ENCODE results near the gene RAD52. TPM values are rescaled to one million over a fixed set of nuclear protein-coding genes. Genes with fewer than 3 reads are reported as not detected.

Gene RAD52
- total RNA-seq, 1 experiment from 2014 or later: 27.9 TPM

DNA sequence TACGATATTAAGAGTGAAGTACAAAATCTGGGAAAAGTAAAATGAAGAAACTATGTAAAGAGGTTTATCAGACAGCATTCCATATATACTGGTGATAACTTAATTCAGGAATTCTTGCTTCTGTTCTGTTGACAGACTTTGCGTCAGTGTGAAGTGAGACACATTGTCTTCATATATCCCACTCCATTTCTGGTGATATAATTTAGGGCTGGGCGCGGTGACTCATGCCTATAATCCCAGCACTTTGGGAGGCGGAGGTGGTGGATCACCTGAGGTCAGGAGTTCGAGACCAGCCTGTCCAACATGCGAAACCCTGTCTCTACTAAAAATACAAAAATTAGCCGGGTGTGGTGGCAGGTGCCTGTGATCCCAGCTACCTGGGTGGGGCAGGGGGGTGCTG, 20.3 kb upstream of the RAD52 start:
- ChIA-PET POLR2A (no interaction called here), CTCF (no interaction called here)
- BruUV-seq (replicated peaks): no TSS peak
- no peak overlapping the region for H3K4me3 Mint-ChIP-seq (ENCODE audit: unreplicated experiment)
- no peaks in the 10 kb centered on the region for H3K36me3 Mint-ChIP-seq (ENCODE audit: insufficient read depth, unreplicated experiment)
- H3K27ac Mint-ChIP-seq (ENCODE audit: low read depth, unreplicated experiment): no peak overlapping the region
- no peaks in the 10 kb centered on the region for H3K9me3 Mint-ChIP-seq (ENCODE audit: unreplicated experiment)
- intact Hi-C loops (cut with micrococcal nuclease): no loop called here
- no peak for DNase-seq (ENCODE audit: unreplicated experiment)
- no peaks in the 10 kb centered on the region for H3K4me1 Mint-ChIP-seq (ENCODE audit: insufficient read depth, unreplicated experiment)
- H3K27me3 Mint-ChIP-seq (ENCODE audit: insufficient read depth, unreplicated experiment): no peaks in the 10 kb centered on the region
- TF ChIP-seq, protein P1, sequence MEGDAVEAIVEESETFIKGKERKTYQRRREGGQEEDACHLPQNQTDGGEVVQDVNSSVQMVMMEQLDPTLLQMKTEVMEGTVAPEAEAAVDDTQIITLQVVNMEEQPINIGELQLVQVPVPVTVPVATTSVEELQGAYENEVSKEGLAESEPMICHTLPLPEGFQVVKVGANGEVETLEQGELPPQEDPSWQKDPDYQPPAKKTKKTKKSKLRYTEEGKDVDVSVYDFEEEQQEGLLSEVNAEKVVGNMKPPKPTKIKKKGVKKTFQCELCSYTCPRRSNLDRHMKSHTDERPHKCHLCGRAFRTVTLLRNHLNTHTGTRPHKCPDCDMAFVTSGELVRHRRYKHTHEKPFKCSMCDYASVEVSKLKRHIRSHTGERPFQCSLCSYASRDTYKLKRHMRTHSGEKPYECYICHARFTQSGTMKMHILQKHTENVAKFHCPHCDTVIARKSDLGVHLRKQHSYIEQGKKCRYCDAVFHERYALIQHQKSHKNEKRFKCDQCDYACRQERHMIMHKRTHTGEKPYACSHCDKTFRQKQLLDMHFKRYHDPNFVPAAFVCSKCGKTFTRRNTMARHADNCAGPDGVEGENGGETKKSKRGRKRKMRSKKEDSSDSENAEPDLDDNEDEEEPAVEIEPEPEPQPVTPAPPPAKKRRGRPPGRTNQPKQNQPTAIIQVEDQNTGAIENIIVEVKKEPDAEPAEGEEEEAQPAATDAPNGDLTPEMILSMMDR (IDR thresholded peaks at IDR 0.05; ENCODE audit: unreplicated experiment): no peak

DNA sequence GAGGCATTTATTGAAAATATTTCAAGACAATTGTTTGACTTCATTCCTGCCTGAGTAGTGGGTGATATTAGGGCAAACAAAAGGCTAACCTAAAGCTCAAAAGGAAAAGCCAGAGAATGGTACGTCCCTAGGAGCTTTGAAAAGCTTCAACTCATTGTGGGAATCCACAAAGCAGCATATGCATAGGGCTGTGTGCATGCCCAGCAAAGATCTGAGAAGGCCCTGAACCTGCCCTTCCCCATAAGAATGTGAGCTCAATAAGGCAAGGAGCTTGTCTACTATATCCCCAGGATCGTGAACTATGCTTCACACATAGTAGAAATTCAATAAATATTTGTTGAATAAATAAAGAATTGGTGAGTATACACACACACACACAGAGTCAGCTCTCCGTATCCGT, 19.1 kb upstream of the RAD52 start:
- POLR2A ChIA-PET: interaction anchor here (0.6 to 1.2 kb wide), 2 partner anchors 11 to 31 kb away, joined by 3 read pairs; no protein-coding TSS in a partner anchor
- Mint-ChIP-seq H3K27me3 (ENCODE audit: insufficient read depth, unreplicated experiment) (no peaks in the 10 kb centered on the region), H3K4me3 (ENCODE audit: unreplicated experiment) (no peak overlapping the region)

DNA sequence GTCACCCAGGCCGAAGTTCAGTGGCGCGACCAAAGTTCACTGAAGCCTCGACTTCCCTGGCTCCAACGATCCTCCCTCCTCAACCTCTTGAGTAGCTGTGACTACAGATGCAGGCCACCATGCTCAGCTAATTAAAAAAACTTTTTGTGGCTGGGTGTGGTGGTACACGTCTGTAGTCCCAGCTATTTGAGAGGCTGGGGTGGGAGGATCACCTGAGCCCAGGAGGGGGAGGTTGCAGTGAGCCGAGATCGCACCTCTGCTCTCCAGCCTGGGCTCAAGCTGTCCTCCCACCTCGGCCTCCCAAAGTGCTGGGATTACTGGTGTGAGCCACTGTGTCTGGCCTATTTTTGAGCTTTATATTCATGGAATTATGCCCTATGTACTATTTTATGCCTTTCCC, 18.1 kb upstream of the RAD52 start:
- TF ChIP-seq, protein P1 (IDR thresholded peaks at IDR 0.05; ENCODE audit: unreplicated experiment): no peak
- no TSS peak for BruUV-seq (replicated peaks)
- H3K9me3 Mint-ChIP-seq (ENCODE audit: unreplicated experiment): no peaks in the 10 kb centered on the region
- no peaks in the 10 kb centered on the region for H3K27me3 Mint-ChIP-seq (ENCODE audit: insufficient read depth, unreplicated experiment)
- DNase-seq (ENCODE audit: unreplicated experiment): no peak
- no peak overlapping the region for H3K4me3 Mint-ChIP-seq (ENCODE audit: unreplicated experiment)
- ChIA-PET CTCF (interaction anchor here (1.4 kb wide), 1 partner anchor 18 kb away, joined by 3 read pairs; the partner anchor contains the start of gene RAD52), POLR2A (interaction anchor here (0.7 to 1.5 kb wide), 3 partner anchors 14 to 39 kb away, joined by 3 to 4 read pairs (median 3); no protein-coding TSS in a partner anchor)
- H3K27ac Mint-ChIP-seq (ENCODE audit: low read depth, unreplicated experiment): no peak overlapping the region
- H3K36me3 Mint-ChIP-seq (ENCODE audit: insufficient read depth, unreplicated experiment): no peaks in the 10 kb centered on the region
- H3K4me1 Mint-ChIP-seq (ENCODE audit: insufficient read depth, unreplicated experiment): no peaks in the 10 kb centered on the region
- intact Hi-C loops (cut with micrococcal nuclease): no loop called here

More for the DNA sequence above, 19.1 kb upstream of the RAD52 start:
- intact Hi-C loops (cut with micrococcal nuclease): no loop called here
- TF ChIP-seq, protein P1 (IDR thresholded peaks at IDR 0.05; ENCODE audit: unreplicated experiment): no peak
- Mint-ChIP-seq H3K36me3 (ENCODE audit: insufficient read depth, unreplicated experiment) (no peaks in the 10 kb centered on the region), H3K27ac (ENCODE audit: low read depth, unreplicated experiment) (no peak overlapping the region), H3K9me3 (ENCODE audit: unreplicated experiment) (no peaks in the 10 kb centered on the region), H3K4me1 (ENCODE audit: insufficient read depth, unreplicated experiment) (no peaks in the 10 kb centered on the region)
- no peak for DNase-seq (ENCODE audit: unreplicated experiment)
- no TSS peak for BruUV-seq (replicated peaks)
- CTCF ChIA-PET: interaction anchor here (1.1 kb wide), 1 partner anchor 124 kb away, joined by 4 read pairs; no protein-coding TSS in a partner anchor

DNA sequence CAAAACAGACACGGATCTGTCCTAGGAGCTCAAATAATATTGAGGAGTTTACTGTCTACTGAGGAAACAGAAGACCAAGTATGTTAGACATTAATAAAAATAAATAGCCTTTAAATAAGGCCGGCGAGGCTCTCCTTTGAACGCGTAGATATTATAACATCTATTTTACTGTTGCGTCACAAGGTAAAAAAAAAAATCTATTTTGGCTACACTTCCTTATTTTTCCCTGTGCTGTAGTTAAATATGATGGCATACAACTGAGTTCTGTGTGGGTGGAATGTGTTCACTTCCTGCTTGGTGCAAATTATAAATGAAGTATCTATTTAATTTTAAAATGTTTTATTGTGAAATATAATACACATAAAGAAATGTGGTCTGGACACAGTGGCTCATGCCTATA, 17.2 kb upstream of the RAD52 start:
- H3K4me3 Mint-ChIP-seq (ENCODE audit: unreplicated experiment): no peak overlapping the region
- intact Hi-C loops (cut with micrococcal nuclease): no loop called here
- no peaks in the 10 kb centered on the region for H3K36me3 Mint-ChIP-seq (ENCODE audit: insufficient read depth, unreplicated experiment)
- ChIA-PET POLR2A (interaction anchor here (1.5 kb wide), 1 partner anchor 13 kb away, joined by 4 read pairs; no protein-coding TSS in a partner anchor), CTCF (interaction anchor here (0.7 to 1.4 kb wide), 2 partner anchors 17 to 40 kb away, joined by 3 read pairs; partner anchors contain the start of gene RAD52)
- no TSS peak for BruUV-seq (replicated peaks)
- H3K27me3 Mint-ChIP-seq (ENCODE audit: insufficient read depth, unreplicated experiment): no peaks in the 10 kb centered on the region
- TF ChIP-seq, protein P1 (IDR thresholded peaks at IDR 0.05; ENCODE audit: unreplicated experiment): no peak
- DNase-seq (ENCODE audit: unreplicated experiment): no peak
- H3K27ac Mint-ChIP-seq (ENCODE audit: low read depth, unreplicated experiment): no peak overlapping the region
- no peaks in the 10 kb centered on the region for H3K4me1 Mint-ChIP-seq (ENCODE audit: insufficient read depth, unreplicated experiment)
- H3K9me3 Mint-ChIP-seq (ENCODE audit: unreplicated experiment): no peaks in the 10 kb centered on the region

Measured in MCF 10A (cell line).